SK-N-SH (cell line): Measurements from ENCODE around the gene AIMP1. TPM values are rescaled to one million over a fixed set of nuclear protein-coding genes. Genes with fewer than 3 reads are reported as not detected.
A peak's percentile ranks its signal among the peaks of the same experiment; 100 is the strongest.

ENCODE experiments used
- CTCF ChIA-PET: fragments of 300-600, 350-600 bp; formaldehyde crosslinking; extraction: SDS; loops from one replicate; lab custom pipeline; 2021; lab: Yijun Ruan, JAX
- POLR2A ChIA-PET: fragments of 350-600 bp; sonication (Branson Sonifier 250); formaldehyde crosslinking; extraction: SDS; loops from one replicate; lab custom pipeline; 2020; ENCODE audit warnings: antibody characterized with exemption, inconsistent platforms; lab: Yijun Ruan, JAX
- DNase-seq: peaks from one replicate; pipeline ENCODE4 v3.0.0; 2012
- H2AFZ ChIP-seq: fragments of 200-600 bp; sonication (generic); 2 replicates; pipeline ENCODE4 v1.8.1; 2016; ENCODE audit warnings: antibody characterized with exemption, mild to moderate bottlenecking, low read depth
- H3F3A ChIP-seq: fragments of 200-600 bp; sonication (generic); replicated peaks from 2 replicates; pipeline ENCODE3; 2016; ENCODE audit warnings: antibody characterized with exemption, mild to moderate bottlenecking; ENCODE audit not compliant: insufficient read depth
- H3K27ac ChIP-seq, 2 experiments: fragments of 200-500 bp in 1 of 2; fragments of 200-600 bp in 1 of 2; sonication (Bioruptor generic) in 1 of 2; sonication (generic), shearing (Covaris generic) in 1 of 2; 2 replicates each; pipeline versions ENCODE4 v1.5.1 to v1.6.1; 2014 to 2016; ENCODE audit warnings: low read depth in 2 of 2, inconsistent platforms in 1 of 2, low read length in 1 of 2, mild to moderate bottlenecking in 1 of 2, mixed read lengths in 1 of 2
- H3K27me3 ChIP-seq: fragments of 200-600 bp; sonication (generic), shearing (Covaris generic); 2 replicates; pipeline ENCODE4 v1.6.1; 2016; ENCODE audit warnings: mixed run types; ENCODE audit not compliant: insufficient read depth
- H3K36me3 ChIP-seq, 2 experiments: fragments of 200-500 bp in 1 of 2; fragments of 200-600 bp in 1 of 2; sonication (Bioruptor generic) in 1 of 2; sonication (generic) in 1 of 2; replicated peaks in 1 of 2; 2 replicates each; pipeline versions ENCODE3 to v1.5.1; 2014 to 2016; ENCODE audit warnings: low read length in 1 of 2, mild to moderate bottlenecking in 1 of 2; ENCODE audit not compliant: insufficient read depth in 2 of 2, control insufficient read depth in 1 of 2
- H3K4me1 ChIP-seq, 2 experiments: fragments of 200-500 bp in 1 of 2; fragments of 200-600 bp in 1 of 2; sonication (Bioruptor generic) in 1 of 2; sonication (generic), shearing (Covaris generic) in 1 of 2; 2 replicates each; pipeline versions ENCODE4 v1.5.1 to v1.6.1; 2014 to 2016; ENCODE audit warnings: low read depth in 1 of 2, low read length in 1 of 2, mixed run types in 1 of 2; ENCODE audit not compliant: insufficient read depth in 2 of 2, control insufficient read depth in 1 of 2
- H3K4me2 ChIP-seq: fragments of 200-600 bp; sonication (generic), shearing (Covaris generic); 2 replicates; pipeline ENCODE4 v1.6.1; 2017; ENCODE audit warnings: mixed run types
- H3K4me3 ChIP-seq, 2 experiments: fragments of 200-500 bp in 1 of 2; fragments of 200-600 bp in 1 of 2; sonication (Bioruptor generic) in 1 of 2; sonication (generic), shearing (Covaris generic) in 1 of 2; 2 replicates each; pipeline versions ENCODE4 v1.5.1 to v1.8.1; 2014 to 2016; ENCODE audit warnings: low read depth in 2 of 2, inconsistent platforms in 1 of 2, low read length in 1 of 2, mild to moderate bottlenecking in 1 of 2, mixed read lengths in 1 of 2, moderate library complexity in 1 of 2
- H3K79me2 ChIP-seq: fragments of 200-600 bp; sonication (generic); 2 replicates; pipeline ENCODE4 v1.8.1; 2017; ENCODE audit warnings: mild to moderate bottlenecking; ENCODE audit not compliant: insufficient read depth
- H3K9ac ChIP-seq: fragments of 200-600 bp; sonication (generic); 2 replicates; pipeline ENCODE4 v1.6.1; 2017; ENCODE audit warnings: mixed run types
- H3K9me2 ChIP-seq: fragments of 200-600 bp; sonication (generic); 2 replicates; pipeline ENCODE4 v1.6.1; 2017; ENCODE audit warnings: mixed run types
- H3K9me3 ChIP-seq: fragments of 200-600 bp; sonication (generic); 2 replicates; pipeline ENCODE4 v1.6.1; 2017; ENCODE audit warnings: mixed run types, mild to moderate bottlenecking, moderate library complexity
- H4K20me1 ChIP-seq: fragments of 200-600 bp; sonication (generic); 2 replicates; pipeline ENCODE4 v1.6.1; 2017; ENCODE audit warnings: mild to moderate bottlenecking, mixed run types; ENCODE audit not compliant: insufficient read depth
- ELF1 ChIP-seq: IDR thresholded peaks from 2 replicates; pipeline ENCODE4 v1.4.0; 2012
- EP300 ChIP-seq, 2 experiments: IDR thresholded peaks; 2 replicates each; pipeline versions ENCODE4 v1.4.0 to v1.6.1; 2012; ENCODE audit warnings: borderline replicate concordance in 1 of 2, low read depth in 1 of 2, low read length in 1 of 2
- EZH2phosphoT487 ChIP-seq: fragments of 200-600 bp; sonication (generic); IDR thresholded peaks from 2 replicates; pipeline ENCODE4 v1.6.1; 2017; ENCODE audit warnings: low read depth, mixed run types, mild to moderate bottlenecking, antibody characterized with exemption, moderate library complexity, borderline replicate concordance
- FOSL2 ChIP-seq: IDR thresholded peaks from 2 replicates; pipeline ENCODE4 v1.4.0; 2012; ENCODE audit warnings: low read depth, mild to moderate bottlenecking, moderate library complexity, borderline replicate concordance
- FOXJ3 ChIP-seq: sonication (generic); formaldehyde crosslinking; IDR thresholded peaks from 2 replicates; pipeline ENCODE4 v1.5.1; 2020; ENCODE audit warnings: mild to moderate bottlenecking, missing genetic modification reagents
- GATA2 ChIP-seq: sonication (generic); formaldehyde crosslinking; IDR thresholded peaks from 2 replicates; pipeline ENCODE4 v1.5.0; 2020; ENCODE audit warnings: mild to moderate bottlenecking, missing genetic modification reagents
- JUND ChIP-seq: IDR thresholded peaks from 2 replicates; pipeline ENCODE4 v1.4.0; 2012
- MXI1 ChIP-seq: IDR thresholded peaks from 2 replicates; pipeline ENCODE4 v1.6.1; 2012; ENCODE audit warnings: mild to moderate bottlenecking, low read depth, low read length, improper control_type of control experiment
- NFIC ChIP-seq: IDR thresholded peaks from 2 replicates; pipeline ENCODE4 v1.4.0; 2012; ENCODE audit warnings: borderline replicate concordance
- POLR2AphosphoS5 ChIP-seq: IDR thresholded peaks from 2 replicates; pipeline ENCODE4 v1.6.1; 2012; ENCODE audit warnings: low read depth, low read length
- RAD21 ChIP-seq: IDR thresholded peaks from 2 replicates; pipeline ENCODE4 v1.6.1; 2012; ENCODE audit warnings: mild to moderate bottlenecking, low read length
- RCOR1 ChIP-seq: fragments of 150-350 bp; IDR thresholded peaks from 2 replicates; pipeline ENCODE4 v1.6.1; 2017; ENCODE audit warnings: antibody characterized with exemption, low read length
- RXRA ChIP-seq: IDR thresholded peaks from 2 replicates; pipeline ENCODE4 v1.4.0; 2012; ENCODE audit warnings: low read depth, mild to moderate bottlenecking, borderline replicate concordance
- SIN3A ChIP-seq: IDR thresholded peaks from 2 replicates; pipeline ENCODE4 v1.6.1; 2012; ENCODE audit warnings: low read depth, mild to moderate bottlenecking, low read length, moderate library complexity, borderline replicate concordance
- SMC3 ChIP-seq: IDR thresholded peaks from 2 replicates; pipeline ENCODE4 v1.6.1; 2012; ENCODE audit warnings: low read depth, low read length, improper control_type of control experiment
- TCF12 ChIP-seq: IDR thresholded peaks from 2 replicates; pipeline ENCODE4 v1.4.0; 2012
- TEAD4 ChIP-seq: IDR thresholded peaks from 2 replicates; pipeline ENCODE4 v1.4.0; 2012; ENCODE audit warnings: mild to moderate bottlenecking, borderline replicate concordance; ENCODE audit not compliant: insufficient read depth
- USF1 ChIP-seq: IDR thresholded peaks from 2 replicates; pipeline ENCODE4 v1.4.0; 2012; ENCODE audit warnings: low read depth, borderline replicate concordance
- USF2 ChIP-seq: fragments of 150-350 bp; IDR thresholded peaks from 2 replicates; pipeline ENCODE4 v1.6.1; 2017; ENCODE audit warnings: antibody characterized with exemption, low read length, low read depth, borderline replicate concordance
- YY1 ChIP-seq: IDR thresholded peaks from 2 replicates; pipeline ENCODE4 v1.4.0; 2012; ENCODE audit warnings: low read depth, mild to moderate bottlenecking
- WGBS: methylation state at CpG from one replicate; pipeline ENCODE4 v1.1.6; 2017; ENCODE audit warnings: low lambda C conversion rate; 5-methylcytosine and 5-hydroxymethylcytosine counted together
- polyA plus RNA-seq, 3 experiments: library from polyadenylated mRNA; depleted of rRNA; stranded (reverse); fragments of >200 nt; gene quantifications; 2 replicates each; pipeline ENCODE4 v1.2.3, GENCODE V29; 2012
- TF ChIP-seq, protein P1 (sequence below): IDR thresholded peaks from 2 replicates; pipeline ENCODE4 v1.6.1; 2012; ENCODE audit warnings: mild to moderate bottlenecking, low read depth, low read length, moderate library complexity

Gene AIMP1
- polyA plus RNA-seq, 1 of the 3 experiments (the other 2 are of a cell fraction), result 14.0 TPM

DNA sequence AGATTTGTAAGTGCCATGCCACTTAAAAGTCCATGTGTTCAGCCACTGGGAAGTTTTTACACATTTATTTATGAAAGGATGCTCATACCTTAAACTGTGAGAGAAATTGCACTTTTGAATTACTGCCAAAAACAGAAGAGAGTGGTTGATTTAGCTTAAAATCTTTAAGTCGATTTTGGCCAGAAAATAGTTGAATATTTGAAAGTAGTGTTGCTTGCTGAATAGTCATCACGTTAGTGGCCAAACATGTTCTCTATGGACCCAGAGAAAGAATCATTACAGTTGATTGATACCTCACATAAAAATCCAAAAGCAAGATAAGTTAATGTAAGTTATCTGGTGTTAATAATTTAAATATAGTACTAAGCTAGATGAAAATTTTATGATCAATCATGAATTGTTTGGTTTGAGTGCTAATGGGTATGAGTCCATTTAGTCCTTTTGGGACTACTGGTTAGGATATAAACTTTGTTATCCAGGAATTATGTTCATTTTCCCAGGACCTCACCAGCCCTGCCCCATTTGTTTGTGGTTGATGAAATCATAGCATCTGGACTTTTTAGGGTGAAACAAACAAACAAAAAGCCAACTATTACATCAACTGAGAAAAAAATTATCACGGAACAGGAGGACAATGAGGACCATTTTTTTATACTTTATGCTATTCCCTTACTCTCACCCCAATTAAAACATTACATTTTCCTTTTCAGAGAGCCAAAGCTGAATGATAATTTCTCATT, 45.9 kb downstream of the AIMP1 start:
- no peak for TF ChIP-seq JUND
- no peak for TF ChIP-seq USF2
- Histone ChIP-seq H2AFZ (no peak overlapping the region), H3K79me2 (no peaks in the 10 kb centered on the region), H3K9me3 (no peaks in the 10 kb centered on the region), H3K9me2 (no peaks in the 10 kb centered on the region), H3K36me3 (no peaks in the 10 kb centered on the region), H3K4me2 (no peak overlapping the region), H3K4me3 (no peak overlapping the region), H3K27ac (no peak overlapping the region), H3K4me1 (peaks cover 0 to 9% of the 10 kb centered on the region in 2 experiments; a peak in 2 of 4 replicates), H4K20me1 (no peaks in the 10 kb centered on the region), H3K27me3 (no peaks in the 10 kb centered on the region), H3K9ac (no peak overlapping the region), H3F3A (peaks cover 19% of the 10 kb centered on the region)
- ChIA-PET CTCF (no interaction called here), POLR2A (no interaction called here)
- 55% methylated on average over 3 of the region's 3 CpGs for WGBS
- DNase-seq, result no peak

DNA sequence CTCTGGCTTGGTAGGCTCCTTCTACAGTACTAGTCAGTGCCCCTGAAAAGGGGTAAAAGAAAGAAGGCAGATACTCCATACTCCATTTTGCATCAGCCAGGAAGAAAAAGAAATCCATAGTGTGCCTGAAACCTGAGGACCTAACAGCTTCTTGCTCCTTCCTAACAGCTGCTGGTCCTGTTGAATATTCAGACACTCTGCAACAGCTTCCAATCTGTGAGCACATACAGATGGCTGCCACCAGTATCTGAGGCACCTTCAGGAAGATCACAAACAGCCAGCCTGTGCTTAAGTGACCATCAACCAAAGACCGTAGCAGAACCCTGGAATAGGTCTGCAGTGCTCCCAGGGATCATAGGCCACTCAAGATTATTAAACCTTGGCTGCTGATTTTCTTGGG, 47.9 kb downstream of the AIMP1 start:
- no peaks in the 10 kb centered on the region for H4K20me1 ChIP-seq
- POLR2A ChIA-PET, result no interaction called here
- WGBS, result 100% methylated on average over 1 of the region's 1 CpG
- H3K4me1 ChIP-seq, result peaks cover 0 to 9% of the 10 kb centered on the region in 2 experiments; a peak in 2 of 4 replicates
- CTCF ChIA-PET, result no interaction called here
- H3K36me3 ChIP-seq, result no peaks in the 10 kb centered on the region
- H3K9me2 ChIP-seq, result no peaks in the 10 kb centered on the region
- H3K27ac ChIP-seq, result no peak overlapping the region; a peak in 1 of 4 replicates
- no peak overlapping the region for H3K4me2 ChIP-seq
- H3K79me2 ChIP-seq, result no peaks in the 10 kb centered on the region
- TF ChIP-seq USF2 (no peak), USF1 (no peak), EP300 (IDR thresholded peaks at IDR 0.05; ENCODE audit: borderline replicate concordance in 1 of 2, low read depth in 1 of 2, low read length in 1 of 2) (no peak), SIN3A (no peak), RXRA (no peak), TCF12 (no peak), NFIC (no peak), ELF1 (no peak), YY1 (no peak), FOSL2 (no peak), GATA2 (CRISPR knock-in tag) (no peak), RAD21 (no peak), SMC3 (no peak), EZH2phosphoT487 (no peak), POLR2AphosphoS5 (no peak), FOXJ3 (CRISPR knock-in tag) (no peak), MXI1 (no peak), TEAD4 (no peak), RCOR1 (no peak)
- TF ChIP-seq, protein P1, sequence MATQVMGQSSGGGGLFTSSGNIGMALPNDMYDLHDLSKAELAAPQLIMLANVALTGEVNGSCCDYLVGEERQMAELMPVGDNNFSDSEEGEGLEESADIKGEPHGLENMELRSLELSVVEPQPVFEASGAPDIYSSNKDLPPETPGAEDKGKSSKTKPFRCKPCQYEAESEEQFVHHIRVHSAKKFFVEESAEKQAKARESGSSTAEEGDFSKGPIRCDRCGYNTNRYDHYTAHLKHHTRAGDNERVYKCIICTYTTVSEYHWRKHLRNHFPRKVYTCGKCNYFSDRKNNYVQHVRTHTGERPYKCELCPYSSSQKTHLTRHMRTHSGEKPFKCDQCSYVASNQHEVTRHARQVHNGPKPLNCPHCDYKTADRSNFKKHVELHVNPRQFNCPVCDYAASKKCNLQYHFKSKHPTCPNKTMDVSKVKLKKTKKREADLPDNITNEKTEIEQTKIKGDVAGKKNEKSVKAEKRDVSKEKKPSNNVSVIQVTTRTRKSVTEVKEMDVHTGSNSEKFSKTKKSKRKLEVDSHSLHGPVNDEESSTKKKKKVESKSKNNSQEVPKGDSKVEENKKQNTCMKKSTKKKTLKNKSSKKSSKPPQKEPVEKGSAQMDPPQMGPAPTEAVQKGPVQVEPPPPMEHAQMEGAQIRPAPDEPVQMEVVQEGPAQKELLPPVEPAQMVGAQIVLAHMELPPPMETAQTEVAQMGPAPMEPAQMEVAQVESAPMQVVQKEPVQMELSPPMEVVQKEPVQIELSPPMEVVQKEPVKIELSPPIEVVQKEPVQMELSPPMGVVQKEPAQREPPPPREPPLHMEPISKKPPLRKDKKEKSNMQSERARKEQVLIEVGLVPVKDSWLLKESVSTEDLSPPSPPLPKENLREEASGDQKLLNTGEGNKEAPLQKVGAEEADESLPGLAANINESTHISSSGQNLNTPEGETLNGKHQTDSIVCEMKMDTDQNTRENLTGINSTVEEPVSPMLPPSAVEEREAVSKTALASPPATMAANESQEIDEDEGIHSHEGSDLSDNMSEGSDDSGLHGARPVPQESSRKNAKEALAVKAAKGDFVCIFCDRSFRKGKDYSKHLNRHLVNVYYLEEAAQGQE, result no peak
- DNase-seq, result no peak
- H3K4me3 ChIP-seq, result no peak overlapping the region
- no peaks in the 10 kb centered on the region for H3K27me3 ChIP-seq
- no peaks in the 10 kb centered on the region for H3K9me3 ChIP-seq
- H2AFZ ChIP-seq, result peak overlapping the region; percentile 20; the same call in 1 of the 2 replicates
- no peak overlapping the region for H3K9ac ChIP-seq
- peaks cover 17% of the 10 kb centered on the region for H3F3A ChIP-seq
